Stimulated activated CD4-positive, alpha-beta T cell treated with anti-CD3 and anti-CD28 coated beads, Interleukin-4, amount 100 ng/mL, for 1 hour (primary cell): ENCODE data around the gene MEIS1.
"Not testable (repeated sequence)": the region's sequence is repeated elsewhere in the genome, so short reads cannot be mapped to it uniquely, and the experiment has no call there.

Experiments used
- DNase-seq: peaks from one replicate; pipeline ENCODE4 v3.0.0-alpha.2; 2020

The MEIS1 gene

GRCh38 chr2:66470199-66470598, 35.3 kb downstream of the MEIS1 start:
- DNase-seq: no peak

- DNase-seq: no peak
These were observed 37.4 kb downstream of the MEIS1 start for GRCh38 chr2:66472225-66472843.

GRCh38 chr2:66477135-66477842, 42.4 kb downstream of the MEIS1 start:
- no peak for DNase-seq

- DNase-seq: no peak
These were observed 43.4 kb downstream of the MEIS1 start for GRCh38 chr2:66478299-66478698.

- no peak for DNase-seq
These were observed 43.9 kb downstream of the MEIS1 start for GRCh38 chr2:66478731-66479316.

GRCh38 chr2:66481100-66481549, 46.2 kb downstream of the MEIS1 start:
- no peak for DNase-seq

GRCh38 chr2:66485252-66485651, 50.3 kb downstream of the MEIS1 start:
- DNase-seq: not testable (repeated sequence)

GRCh38 chr2:66488946-66489345, 54.0 kb downstream of the MEIS1 start:
- DNase-seq: no peak

- no peak for DNase-seq
These were observed 54.5 kb downstream of the MEIS1 start for GRCh38 chr2:66489436-66489835.

GRCh38 chr2:66490588-66491001, 55.7 kb downstream of the MEIS1 start:
- DNase-seq: no peak

GRCh38 chr2:66494708-66495107, 59.8 kb downstream of the MEIS1 start:
- no peak for DNase-seq

GRCh38 chr2:66495788-66496640, 61.1 kb downstream of the MEIS1 start:
- no peak for DNase-seq

- no peak for DNase-seq
These were observed 61.9 kb downstream of the MEIS1 start for GRCh38 chr2:66496670-66497420.

- no peak for DNase-seq
These were observed 62.7 kb downstream of the MEIS1 start for GRCh38 chr2:66497431-66498288.

GRCh38 chr2:66498289-66498975, 63.5 kb downstream of the MEIS1 start:
- DNase-seq: no peak

- DNase-seq: no peak
These were observed 66.3 kb downstream of the MEIS1 start for GRCh38 chr2:66501267-66501666.

GRCh38 chr2:66506265-66506664, 71.3 kb downstream of the MEIS1 start:
- no peak for DNase-seq

GRCh38 chr2:66507673-66508201, 72.8 kb downstream of the MEIS1 start:
- no peak for DNase-seq

GRCh38 chr2:66508484-66509071, 73.7 kb downstream of the MEIS1 start:
- no peak for DNase-seq

- no peak for DNase-seq
These were observed 74.4 kb downstream of the MEIS1 start for GRCh38 chr2:66509326-66509811.
